GM19452 (cell line): ENCODE measurements around the gene ADAM22.
"Not testable (repeated sequence)": the region's sequence is repeated elsewhere in the genome, so short reads cannot be mapped to it uniquely, and the experiment has no call there.

Experiments
- ATAC-seq: cut with Tn5 transposase; IDR thresholded peaks from one replicate; pipeline ENCODE4 v1.9.1; 2021; ENCODE audit not compliant: unreplicated experiment

The ADAM22 gene

DNA sequence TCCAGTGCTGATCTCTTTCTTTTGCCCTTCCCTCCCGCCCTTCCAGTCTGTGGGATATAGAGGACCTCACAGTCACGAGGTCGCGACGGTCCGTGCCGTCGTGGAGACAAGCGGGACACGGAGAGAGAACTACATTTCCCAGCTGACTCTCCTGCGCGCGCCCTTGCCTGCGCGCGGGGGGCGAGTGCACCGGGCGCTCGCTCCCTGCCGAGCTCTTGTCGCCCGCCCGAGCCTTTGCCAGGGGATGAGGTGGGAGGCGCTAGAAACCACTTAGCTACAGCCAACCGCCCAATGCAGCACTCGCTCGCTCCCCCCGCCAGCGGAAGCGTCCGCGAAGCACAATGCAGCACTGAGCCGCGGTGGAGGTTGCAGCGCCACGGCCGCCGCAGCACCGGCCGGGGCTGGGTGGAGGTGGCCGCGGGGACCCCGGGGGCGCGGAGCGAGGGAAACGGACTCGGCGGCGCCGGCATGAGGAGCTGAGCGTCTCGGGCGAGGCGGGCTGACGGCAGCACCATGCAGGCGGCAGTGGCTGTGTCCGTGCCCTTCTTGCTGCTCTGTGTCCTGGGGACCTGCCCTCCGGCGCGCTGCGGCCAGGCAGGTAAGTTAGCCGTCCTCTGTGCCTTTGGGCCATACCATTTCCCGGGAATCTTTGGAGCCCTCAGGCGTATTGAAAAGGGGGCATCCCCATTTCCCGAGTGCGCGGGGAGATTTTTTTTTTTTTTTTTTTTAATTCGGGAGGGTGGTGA is at the start of gene ADAM22:
Gene ADAM22, plus strand, starts transcription at position 299 of the 746 bp plus-strand sequence. Its CDS starts 215 bp downstream, at position 514.
- peak; percentile 96 for ATAC-seq

GRCh38 chr7:87885018-87885417 is 49.0 kb upstream of the ADAM22 start:
- ATAC-seq = no peak

DNA sequence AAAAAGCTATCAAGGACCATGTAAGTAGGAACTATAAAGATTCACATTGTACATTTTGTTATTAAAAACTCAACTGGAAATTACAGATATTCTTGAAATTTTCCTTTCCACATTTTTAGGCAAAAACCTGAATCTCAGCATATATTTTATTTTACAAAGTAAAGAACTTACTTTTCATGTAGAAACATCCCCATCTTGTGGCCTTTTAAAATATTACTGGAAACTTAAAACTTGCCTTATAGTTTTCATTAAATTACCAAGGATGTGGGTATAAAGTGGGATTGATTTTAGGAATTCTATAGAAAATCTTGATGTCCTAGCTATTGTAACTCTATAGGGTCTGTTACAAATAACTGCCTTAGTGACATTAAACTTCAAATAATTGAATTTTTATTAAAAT is 47.2 kb upstream of the ADAM22 start:
- ATAC-seq = no peak

GRCh38 chr7:87895363-87895762 is 38.7 kb upstream of the ADAM22 start:
- no peak for ATAC-seq

DNA sequence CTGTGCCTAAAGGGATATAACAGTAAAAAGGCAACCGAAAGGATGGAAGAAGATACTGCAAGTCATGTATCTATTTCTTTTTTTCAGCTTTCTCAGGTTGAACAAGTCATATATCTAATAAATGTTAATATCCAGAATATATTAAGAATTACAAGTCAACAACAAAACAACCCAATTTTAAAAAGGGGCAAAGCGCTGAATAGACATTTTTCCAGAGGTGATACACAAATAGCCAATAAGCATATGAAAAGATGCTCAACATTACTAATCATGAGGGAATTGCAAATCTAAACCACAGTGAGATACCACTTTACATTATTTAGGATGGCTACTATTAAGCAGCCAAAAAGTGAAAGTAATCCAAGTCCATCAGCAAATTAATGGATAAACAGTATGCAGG is 34.8 kb upstream of the ADAM22 start:
- ATAC-seq = no peak

DNA sequence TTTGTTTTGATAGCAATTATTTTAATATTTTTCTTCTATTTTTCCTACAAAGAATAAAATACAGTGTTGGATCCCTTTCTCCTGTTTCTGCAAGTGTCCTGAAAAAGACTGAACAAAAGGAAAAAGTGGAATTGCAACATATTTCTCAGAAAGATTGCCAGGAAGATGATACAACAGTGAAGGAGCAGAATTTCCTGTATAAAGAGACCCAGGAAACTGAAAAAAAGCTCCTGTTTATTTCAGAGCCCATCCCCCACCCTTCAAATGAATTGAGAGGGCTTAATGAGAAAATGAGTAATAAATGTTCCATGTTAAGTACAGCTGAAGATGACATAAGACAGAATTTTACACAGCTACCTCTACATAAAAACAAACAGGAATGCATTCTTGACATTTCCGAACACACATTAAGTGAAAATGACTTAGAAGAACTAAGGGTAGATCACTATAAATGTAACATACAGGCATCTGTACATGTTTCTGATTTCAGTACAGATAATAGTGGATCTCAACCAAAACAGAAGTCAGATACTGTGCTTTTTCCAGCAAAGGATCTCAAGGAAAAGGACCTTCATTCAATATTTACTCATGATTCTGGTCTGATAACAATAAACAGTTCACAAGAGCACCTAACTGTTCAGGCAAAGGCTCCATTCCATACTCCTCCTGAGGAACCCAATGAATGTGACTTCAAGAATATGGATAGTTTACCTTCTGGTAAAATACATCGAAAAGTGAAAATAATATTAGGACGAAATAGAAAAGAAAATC is 26.7 kb upstream of the ADAM22 start:
- ATAC-seq = not testable (repeated sequence)

GRCh38 chr7:87908814-87909213 is 25.2 kb upstream of the ADAM22 start:
- ATAC-seq = not testable (repeated sequence)

DNA sequence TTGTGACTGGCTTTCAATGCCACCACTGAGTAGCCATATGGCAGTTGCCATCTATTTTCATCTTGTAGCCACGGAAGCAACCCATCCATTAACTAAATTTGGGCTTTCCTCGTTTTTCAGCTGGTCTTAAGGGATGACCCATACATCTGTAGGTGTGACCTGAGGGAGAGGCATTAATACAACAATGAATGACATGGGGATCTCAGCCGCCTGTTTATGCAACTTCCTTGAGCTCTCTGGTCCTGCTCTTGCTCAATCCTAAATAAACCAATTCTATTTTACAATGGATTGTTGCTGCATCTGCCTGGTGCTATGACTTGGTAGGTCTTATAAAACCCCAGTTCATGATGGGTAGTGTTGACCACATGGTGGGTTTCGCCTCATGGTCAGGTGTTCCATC is 21.9 kb upstream of the ADAM22 start:
- no peak for ATAC-seq

DNA sequence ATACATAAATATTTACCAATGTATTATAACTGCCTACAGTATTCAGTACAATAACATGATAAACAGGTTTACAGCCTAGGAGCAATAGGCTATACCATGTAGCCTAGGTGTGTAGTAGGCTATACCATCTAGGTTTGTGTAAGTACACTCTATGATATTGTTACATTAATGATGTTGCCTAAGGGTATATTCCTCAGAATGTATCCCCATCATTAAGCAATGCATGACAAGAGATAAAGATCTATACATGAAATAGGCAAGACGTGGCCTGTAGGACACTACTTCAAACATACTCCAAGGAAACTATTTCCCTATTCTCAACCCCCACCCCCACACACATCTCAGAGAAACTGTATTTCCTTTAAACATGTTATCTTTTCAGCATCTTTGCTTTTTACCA is 15.3 kb upstream of the ADAM22 start:
- ATAC-seq = no peak

DNA sequence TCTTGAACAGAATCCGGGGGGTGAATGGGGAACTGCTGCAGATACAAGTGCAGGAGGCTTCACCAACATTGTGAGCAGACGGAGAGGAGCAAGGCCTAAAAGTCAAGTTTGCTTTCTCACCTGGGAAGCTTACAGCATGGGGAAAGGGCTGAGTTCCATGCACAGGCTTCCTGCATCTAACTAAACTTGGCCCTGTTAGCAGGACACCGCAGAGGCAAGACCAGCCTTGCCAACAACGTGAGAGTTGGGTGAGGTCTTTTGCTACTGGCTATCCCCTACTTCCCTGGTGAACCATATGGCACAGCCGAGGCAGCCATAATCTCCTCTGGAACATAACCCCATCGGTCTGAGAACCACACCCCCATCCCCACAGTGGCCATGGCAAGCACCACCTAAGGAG is 14.2 kb upstream of the ADAM22 start:
- no peak for ATAC-seq

- no peak for ATAC-seq
Measured at GRCh38 chr7:87920578-87920977, 13.5 kb upstream of the ADAM22 start.

DNA sequence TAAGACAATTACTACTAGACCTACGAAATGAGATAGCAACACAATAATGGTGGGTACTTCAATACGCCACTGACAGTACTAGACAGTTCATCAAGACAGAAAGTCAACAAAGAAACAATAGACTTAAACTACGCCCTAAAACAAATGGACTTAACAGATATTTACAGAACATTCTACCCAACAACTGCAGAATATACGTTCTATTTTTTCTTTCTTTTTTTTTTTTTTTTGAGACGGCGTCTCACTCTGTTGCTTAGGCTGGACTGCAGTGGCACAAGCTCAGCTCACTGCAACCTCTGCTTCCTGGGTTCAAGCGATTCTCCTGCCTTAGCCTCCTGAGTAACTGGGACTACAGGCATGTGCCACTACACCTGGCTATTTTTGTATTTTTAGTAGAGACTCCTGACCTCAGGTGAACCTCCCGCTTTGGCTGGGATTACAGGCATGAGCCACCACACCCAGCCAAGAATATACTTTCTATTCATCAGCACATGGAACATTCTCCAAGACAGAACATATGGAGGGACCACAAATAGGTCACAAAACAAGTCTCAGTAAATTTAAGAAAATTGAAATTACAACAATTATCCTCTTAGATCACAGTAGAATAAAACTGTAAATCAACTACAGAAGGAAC is 11.2 kb upstream of the ADAM22 start:
- not testable (repeated sequence) for ATAC-seq

GRCh38 chr7:87926581-87927461 is 7.2 kb upstream of the ADAM22 start:
- ATAC-seq = peak; percentile 97

DNA sequence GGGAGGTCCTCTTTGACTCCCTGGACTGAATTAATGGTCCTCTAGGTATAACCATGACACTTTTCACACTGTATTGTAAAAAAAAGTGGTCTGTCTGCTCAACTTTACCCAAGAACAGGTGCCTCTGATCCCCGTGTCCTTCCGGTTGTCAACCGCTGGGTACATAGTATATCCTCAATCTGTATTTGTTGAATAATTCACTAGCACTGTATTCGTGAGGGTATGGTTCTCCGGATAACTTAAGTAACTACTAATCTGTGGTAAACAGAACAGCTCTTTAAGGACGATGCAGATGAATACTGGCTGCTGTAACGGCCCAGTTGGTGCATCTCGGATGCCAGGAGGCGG is 472 bp upstream of the ADAM22 start:
- peak; percentile 30 for ATAC-seq

GRCh38 chr7:87934699-87935383 is 790 bp downstream of the ADAM22 start:
- peak; percentile 1 for ATAC-seq

DNA sequence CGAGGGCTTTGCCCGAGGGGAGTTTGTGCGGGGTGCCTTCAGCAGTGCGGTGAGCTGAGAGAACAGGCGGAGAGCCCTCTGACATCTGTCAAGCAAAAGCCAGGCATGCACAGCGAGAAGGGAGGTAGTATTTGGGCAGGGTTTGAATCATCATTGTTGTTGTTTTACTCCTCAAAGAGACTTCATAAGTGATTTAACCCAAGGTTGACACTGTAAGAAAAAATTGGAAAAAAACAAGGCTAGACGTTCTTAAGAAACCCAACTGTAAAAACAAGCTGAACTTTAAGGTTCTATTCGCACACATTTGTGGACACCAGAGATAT is 1.3 kb downstream of the ADAM22 start:
- ATAC-seq = no peak

DNA sequence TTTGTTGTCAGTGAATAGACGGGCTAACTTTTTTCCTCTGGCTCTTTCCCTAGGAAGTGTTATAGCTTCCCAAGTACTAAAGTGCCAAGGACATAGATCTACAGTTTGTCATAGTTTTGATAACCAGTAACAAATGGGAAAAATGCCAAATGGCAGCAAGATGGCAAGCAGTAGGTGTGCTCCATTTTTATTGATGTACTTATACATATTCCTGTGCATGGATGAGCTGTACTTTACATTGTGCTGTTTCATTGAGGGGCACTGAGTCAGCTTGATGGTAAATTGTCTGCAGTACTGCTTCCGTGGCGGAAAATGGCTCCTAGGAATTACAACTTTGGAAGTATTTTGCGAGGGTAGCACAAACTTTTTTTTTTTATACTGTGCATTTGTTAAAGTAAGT is 7.1 kb downstream of the ADAM22 start:
- ATAC-seq = no peak

- no peak for ATAC-seq
Measured at GRCh38 chr7:87944547-87944946, 10.5 kb downstream of the ADAM22 start.

DNA sequence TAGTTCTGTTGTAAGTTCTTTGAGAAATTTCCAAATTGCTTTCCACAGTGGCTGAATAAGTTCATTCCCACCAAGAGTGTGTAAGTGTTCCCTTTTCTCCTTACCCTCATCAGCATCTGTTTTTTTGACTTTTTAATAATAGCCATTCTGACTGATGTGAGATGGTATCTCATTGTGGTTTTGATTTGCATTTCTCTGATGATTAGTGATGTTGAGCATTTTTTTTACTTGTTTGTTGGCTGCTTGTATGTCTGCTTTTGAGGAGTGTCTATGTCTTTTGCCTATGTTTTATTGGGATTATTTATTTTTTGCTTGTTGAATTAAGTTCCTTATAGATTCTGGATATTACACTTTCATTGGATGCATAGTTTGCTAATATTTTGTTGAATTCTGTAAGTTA is 11.9 kb downstream of the ADAM22 start:
- ATAC-seq = not testable (repeated sequence)

DNA sequence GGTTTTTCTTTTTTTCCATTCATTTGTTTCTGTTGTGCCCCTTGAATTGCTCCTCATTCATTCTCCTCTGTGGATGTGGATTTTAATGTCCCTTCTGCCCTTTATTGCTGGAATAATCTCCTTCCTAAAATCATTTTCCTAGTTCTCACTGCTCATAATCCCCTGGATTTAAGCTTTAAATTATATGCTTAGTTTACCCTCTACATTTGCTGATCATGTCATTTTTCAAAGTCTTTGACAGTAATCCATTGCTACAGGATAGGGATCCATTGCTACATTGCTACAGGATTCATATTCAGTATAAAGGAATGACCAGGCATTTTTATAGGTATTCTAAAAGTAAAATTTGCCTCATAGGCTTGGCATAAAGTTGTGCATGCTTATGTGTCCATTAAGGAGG is 14.3 kb downstream of the ADAM22 start:
- ATAC-seq = no peak

DNA sequence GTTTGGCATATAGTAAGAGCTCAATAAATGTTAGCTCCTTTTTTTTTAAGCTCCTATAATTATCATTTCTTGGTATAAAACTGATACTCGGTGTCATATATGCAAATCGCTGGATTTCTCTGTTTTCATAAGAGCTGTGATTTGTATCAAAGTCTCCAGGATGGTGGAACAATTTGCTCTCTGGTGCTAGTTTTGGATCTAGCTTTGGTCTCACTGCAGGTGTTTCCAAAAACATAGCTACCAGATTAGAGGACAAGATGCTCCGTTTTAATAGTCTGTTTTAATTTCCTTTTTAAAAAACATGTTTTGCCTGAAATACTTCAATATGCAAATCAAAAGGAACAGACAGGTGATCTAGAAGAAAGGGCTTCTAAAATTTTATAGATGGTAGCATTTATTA is 25.3 kb downstream of the ADAM22 start:
- no peak for ATAC-seq
